ENCODE results near the gene IMMP2L. TPM values are rescaled to one million over a fixed set of nuclear protein-coding genes. Genes with fewer than 3 reads are reported as not detected.

Gene IMMP2L
- total and polyA plus RNA-seq, 8 donors = 2.5 to 40.8 (median 20.0) TPM; not detected in 1

DNA sequence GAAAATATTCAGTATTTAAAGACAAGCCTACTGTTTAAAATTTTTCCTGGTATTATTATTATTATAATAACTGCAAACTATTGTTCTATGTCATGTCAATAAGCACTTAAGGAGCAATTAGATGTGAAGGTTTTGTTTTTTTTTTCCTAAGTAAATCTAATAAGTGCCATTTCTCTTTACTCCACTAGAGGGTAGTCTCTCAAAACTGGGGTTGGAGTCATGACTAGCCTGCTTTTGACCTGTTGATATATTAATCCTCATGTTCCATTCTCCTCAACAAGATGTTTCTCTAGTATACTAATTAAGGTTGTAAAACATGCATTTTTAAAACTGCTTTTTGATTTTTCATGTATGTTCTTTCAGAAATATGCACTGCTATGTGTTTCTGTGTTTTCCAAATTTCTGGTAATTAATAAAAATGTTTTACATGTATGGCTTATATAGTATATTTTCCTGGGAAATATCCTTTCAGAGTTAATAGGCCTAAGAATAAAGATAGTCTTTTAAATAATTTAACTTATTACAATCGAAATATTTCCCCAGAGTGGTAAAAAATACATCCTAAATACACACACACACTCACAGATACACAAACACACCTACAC lies 472.4 kb downstream of the IMMP2L start:
- peak in 1 of 2 donors; percentile 72 for DNase-seq
- Histone ChIP-seq H3K36me3 (no peaks in the 10 kb centered on the region), H3K4me3 (no peak overlapping the region), H3K27me3 (no peaks in the 10 kb centered on the region), H3K27ac (no peak overlapping the region), H3K9me3 (no peaks in the 10 kb centered on the region), H3K4me1 (peaks cover 0 to 18% (median 6%) of the 10 kb centered on the region in 4 donors)
- WGBS, 5 donors = 18 to 49% (median 27%) methylated on average over 1 of the region's 1 CpG
- intact Hi-C loops (cut with DNase I; ENCODE audit: low total_unique reads) = loop anchor here (10.0 kb wide), 1 partner anchor 645 kb away; no protein-coding TSS in a partner anchor
- TF ChIP-seq POLR2A (IDR thresholded peaks at IDR 0.05) (no peak), POLR2AphosphoS5 (IDR thresholded peaks at IDR 0.05) (no peak)
- TF ChIP-seq, protein P1, sequence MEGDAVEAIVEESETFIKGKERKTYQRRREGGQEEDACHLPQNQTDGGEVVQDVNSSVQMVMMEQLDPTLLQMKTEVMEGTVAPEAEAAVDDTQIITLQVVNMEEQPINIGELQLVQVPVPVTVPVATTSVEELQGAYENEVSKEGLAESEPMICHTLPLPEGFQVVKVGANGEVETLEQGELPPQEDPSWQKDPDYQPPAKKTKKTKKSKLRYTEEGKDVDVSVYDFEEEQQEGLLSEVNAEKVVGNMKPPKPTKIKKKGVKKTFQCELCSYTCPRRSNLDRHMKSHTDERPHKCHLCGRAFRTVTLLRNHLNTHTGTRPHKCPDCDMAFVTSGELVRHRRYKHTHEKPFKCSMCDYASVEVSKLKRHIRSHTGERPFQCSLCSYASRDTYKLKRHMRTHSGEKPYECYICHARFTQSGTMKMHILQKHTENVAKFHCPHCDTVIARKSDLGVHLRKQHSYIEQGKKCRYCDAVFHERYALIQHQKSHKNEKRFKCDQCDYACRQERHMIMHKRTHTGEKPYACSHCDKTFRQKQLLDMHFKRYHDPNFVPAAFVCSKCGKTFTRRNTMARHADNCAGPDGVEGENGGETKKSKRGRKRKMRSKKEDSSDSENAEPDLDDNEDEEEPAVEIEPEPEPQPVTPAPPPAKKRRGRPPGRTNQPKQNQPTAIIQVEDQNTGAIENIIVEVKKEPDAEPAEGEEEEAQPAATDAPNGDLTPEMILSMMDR (IDR thresholded peaks at IDR 0.05) = peak in 4 of 7 experiments; percentile 58 to 85 (median 68)

DNA sequence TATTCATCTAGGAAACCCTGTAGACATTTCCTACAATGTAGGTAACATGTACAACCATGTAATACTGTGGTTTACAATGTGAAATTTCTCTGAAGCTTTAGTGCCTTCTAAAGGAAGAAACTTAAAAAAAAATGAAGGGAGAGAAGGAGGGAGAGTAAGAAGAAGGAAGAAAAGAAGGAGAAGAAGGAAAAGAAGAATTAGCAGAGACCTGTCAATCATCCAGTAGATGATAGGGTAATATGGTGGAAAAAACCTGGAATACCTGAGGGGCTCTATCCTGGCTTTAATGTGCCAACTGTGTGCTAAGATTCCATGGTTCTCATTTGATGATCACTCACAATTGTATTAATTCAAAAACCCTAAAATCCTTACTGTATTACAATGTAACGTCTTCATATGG lies 474.0 kb downstream of the IMMP2L start:
- Histone ChIP-seq H3K27ac (no peak overlapping the region), H3K4me1 (peaks cover 0 to 18% (median 6%) of the 10 kb centered on the region in 4 donors), H3K36me3 (no peaks in the 10 kb centered on the region), H3K4me3 (no peak overlapping the region), H3K27me3 (no peaks in the 10 kb centered on the region), H3K9me3 (no peaks in the 10 kb centered on the region)
- TF ChIP-seq, protein P1 (IDR thresholded peaks at IDR 0.05) = no peak
- TF ChIP-seq EP300 (IDR thresholded peaks at IDR 0.05) (no peak), POLR2AphosphoS5 (IDR thresholded peaks at IDR 0.05) (no peak), POLR2A (IDR thresholded peaks at IDR 0.05) (no peak)
- DNase-seq = no peak
- intact Hi-C loops (cut with DNase I; ENCODE audit: low total_unique reads) = no loop called here
- WGBS, 5 donors = 89 to 100% (median 95%) methylated on average over 1 of the region's 1 CpG

DNA sequence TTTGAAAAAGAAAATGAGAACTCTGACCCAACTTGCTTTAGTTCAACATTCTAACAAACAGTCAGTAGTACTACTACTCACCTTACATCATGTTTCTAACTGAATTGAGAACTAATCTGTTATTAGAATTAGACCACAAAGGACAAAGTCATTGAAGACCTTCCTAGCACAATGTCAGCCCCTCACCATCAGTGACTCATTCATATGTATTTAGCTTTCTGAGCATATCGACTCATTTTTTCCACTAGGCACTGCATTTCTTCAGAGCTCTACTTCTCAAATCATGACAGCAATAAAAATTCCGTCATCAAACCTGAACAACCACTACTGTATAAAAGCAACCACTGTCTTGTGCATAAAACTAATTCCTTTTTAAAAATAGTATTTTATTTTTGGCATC lies 475.8 kb downstream of the IMMP2L start:
- H3K4me1 ChIP-seq = peaks cover 0 to 10% (median 2%) of the 10 kb centered on the region in 4 donors
- no peak overlapping the region for H3K27ac ChIP-seq
- H3K27me3 ChIP-seq = no peaks in the 10 kb centered on the region
- no peak overlapping the region for H3K4me3 ChIP-seq
- no peak for DNase-seq
- intact Hi-C loops (cut with DNase I; ENCODE audit: low total_unique reads) = no loop called here
- TF ChIP-seq, protein P1 (IDR thresholded peaks at IDR 0.05) = no peak
- no peak for TF ChIP-seq POLR2A (IDR thresholded peaks at IDR 0.05)
- no peak for TF ChIP-seq POLR2AphosphoS5 (IDR thresholded peaks at IDR 0.05)
- TF ChIP-seq EP300 (IDR thresholded peaks at IDR 0.05) = no peak
- no peaks in the 10 kb centered on the region for H3K36me3 ChIP-seq
- WGBS, 5 donors = 80 to 93% (median 83%) methylated on average over 2 of the region's 2 CpGs
- H3K9me3 ChIP-seq = no peaks in the 10 kb centered on the region

DNA sequence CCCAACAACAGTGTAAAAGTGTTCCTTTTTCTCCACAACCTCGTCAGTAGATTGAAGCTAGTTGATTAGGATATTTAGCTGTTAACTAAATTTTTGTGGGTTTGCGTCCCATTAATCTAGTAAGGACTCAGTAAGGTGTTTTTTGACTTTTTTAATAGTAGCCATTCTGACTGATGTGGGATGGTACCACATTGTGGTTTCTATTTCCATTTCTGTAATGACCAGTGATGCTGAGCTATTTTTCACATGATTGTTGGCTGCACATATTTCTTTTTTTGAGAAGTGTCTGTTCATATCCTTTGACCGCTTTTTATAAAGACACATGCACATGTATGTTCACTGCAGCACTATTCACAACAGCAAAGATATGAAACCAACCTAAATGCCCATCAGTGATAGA lies 476.9 kb downstream of the IMMP2L start:
- no peaks in the 10 kb centered on the region for H3K9me3 ChIP-seq
- 93 to 98% (median 96%) methylated on average over 3 of the region's 3 CpGs for WGBS, 5 donors
- H3K36me3 ChIP-seq = no peaks in the 10 kb centered on the region
- DNase-seq = no peak
- no peaks in the 10 kb centered on the region for H3K27me3 ChIP-seq
- H3K4me1 ChIP-seq = no peaks in the 10 kb centered on the region
- TF ChIP-seq POLR2A (IDR thresholded peaks at IDR 0.05) (no peak), EP300 (IDR thresholded peaks at IDR 0.05) (no peak), POLR2AphosphoS5 (IDR thresholded peaks at IDR 0.05) (no peak)
- TF ChIP-seq, protein P1 (IDR thresholded peaks at IDR 0.05) = no peak
- H3K4me3 ChIP-seq = no peak overlapping the region
- intact Hi-C loops (cut with DNase I; ENCODE audit: low total_unique reads) = no loop called here
- H3K27ac ChIP-seq = no peak overlapping the region
